GM13977 (cell line): ENCODE measurements around the gene COPS9.

Experiments used
- DNase-seq: peaks from one replicate; pipeline ENCODE4 v3.0.0; 2012; ENCODE audit warnings: low spot score
- in situ Hi-C: fragments of 300-500 bp; cut with MboI; formaldehyde crosslinking; loops from one replicate; pipeline ENCODE4 v1.12.0; 2022; ENCODE audit warnings: low sequenced_read_pairs, low pct_unique_long_range_greater_than_20kb, mixed read lengths, inconsistent platforms; ENCODE audit not compliant: unreplicated experiment
- TF ChIP-seq, protein P1 (sequence below): IDR thresholded peaks from 2 replicates; pipeline ENCODE4 v1.5.1; 2012; ENCODE audit warnings: mild to moderate bottlenecking, control low read depth; ENCODE audit not compliant: insufficient read depth; ENCODE audit errors: extremely low read depth, missing control alignments

Gene COPS9

DNA sequence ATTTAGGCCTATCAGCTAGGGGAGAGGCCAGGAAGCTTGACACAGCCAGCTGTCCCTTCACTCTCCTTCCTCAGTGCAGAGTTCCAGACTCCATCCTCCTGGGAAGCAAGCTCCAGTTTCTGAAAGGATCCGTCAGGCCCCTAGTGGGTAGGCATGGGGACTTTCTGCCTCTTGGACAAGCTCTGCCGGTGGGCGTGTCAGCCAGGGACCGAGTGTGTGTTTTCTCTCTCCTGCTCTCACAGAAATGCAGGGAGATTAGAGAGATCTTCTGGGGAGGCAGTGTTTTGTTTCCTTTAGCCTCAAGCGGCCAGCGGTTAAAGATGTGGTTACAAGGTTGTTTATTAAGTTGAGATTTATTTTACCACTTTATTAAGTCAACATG lies 34.2 kb upstream of the COPS9 start:
- DNase-seq: no peak
- TF ChIP-seq, protein P1, sequence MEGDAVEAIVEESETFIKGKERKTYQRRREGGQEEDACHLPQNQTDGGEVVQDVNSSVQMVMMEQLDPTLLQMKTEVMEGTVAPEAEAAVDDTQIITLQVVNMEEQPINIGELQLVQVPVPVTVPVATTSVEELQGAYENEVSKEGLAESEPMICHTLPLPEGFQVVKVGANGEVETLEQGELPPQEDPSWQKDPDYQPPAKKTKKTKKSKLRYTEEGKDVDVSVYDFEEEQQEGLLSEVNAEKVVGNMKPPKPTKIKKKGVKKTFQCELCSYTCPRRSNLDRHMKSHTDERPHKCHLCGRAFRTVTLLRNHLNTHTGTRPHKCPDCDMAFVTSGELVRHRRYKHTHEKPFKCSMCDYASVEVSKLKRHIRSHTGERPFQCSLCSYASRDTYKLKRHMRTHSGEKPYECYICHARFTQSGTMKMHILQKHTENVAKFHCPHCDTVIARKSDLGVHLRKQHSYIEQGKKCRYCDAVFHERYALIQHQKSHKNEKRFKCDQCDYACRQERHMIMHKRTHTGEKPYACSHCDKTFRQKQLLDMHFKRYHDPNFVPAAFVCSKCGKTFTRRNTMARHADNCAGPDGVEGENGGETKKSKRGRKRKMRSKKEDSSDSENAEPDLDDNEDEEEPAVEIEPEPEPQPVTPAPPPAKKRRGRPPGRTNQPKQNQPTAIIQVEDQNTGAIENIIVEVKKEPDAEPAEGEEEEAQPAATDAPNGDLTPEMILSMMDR: no peak
- in situ Hi-C loops: no loop called here

DNA sequence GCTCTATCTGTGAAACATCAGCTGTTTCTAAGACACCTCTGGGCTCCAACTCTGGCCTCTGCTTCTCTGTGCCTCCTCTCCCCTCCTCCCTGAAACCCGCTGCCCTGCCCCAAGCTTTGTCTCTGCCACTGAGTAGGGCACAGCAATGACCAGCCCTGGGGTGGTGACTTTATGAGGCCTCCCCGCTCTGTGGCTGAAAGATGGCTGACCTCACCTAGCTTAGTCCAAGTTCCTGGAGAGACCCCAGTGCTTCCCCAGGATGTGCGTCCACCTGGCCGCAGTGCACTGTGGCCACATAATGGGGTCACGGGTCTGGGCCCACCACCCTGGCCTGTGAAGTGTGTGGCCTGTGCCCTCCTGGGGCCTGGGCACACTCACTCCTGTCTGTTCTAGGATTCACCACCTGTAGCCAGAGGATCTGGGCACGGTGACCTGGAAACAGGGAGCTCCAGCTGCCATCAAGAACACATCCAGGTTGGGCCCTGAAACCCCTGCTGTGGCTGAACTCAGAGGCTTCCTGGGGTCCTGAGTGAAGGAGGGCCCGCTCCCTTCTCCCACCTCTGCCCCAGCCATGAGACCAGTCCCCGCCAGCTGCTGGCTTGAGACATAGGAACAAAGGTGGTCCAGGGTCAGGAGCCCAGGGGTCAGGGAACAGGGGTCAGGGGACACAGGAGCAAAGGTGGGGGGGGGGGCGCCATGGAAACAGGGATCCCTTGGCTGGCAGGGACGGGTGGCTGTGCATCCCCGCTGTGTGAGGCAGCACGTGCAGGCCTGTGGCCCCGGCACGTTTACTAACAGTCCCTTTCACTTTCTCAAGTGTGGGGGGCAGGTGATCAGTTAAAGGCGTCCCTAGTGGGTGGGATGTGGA lies 33.6 kb upstream of the COPS9 start:
- in situ Hi-C loops: no loop called here
- TF ChIP-seq, protein P1: no peak
- DNase-seq: no peak

- in situ Hi-C loops: no loop called here
- TF ChIP-seq, protein P1: no peak
- no peak for DNase-seq
Measured at GRCh38 chr2:240168546-240169361, 32.6 kb upstream of the COPS9 start.

DNA sequence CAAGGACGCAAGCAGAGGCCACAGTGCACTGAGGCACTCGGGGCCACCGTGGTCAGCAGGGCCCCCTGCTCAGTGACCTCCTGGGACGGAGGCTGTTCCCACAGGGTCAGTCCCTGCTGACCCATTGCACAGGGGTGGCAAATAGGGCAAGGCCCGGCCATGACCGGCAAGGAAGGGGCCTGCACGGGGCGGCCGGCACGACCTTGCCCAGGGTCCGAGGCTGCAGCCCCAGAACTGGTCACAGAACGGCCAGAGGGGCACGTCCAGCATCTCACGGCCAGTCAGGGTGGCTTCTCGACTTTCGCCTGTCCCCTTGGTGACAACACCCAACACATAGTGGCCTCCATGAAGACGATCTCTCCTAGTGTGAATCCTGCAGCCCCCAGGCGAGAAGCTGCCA lies 31.9 kb upstream of the COPS9 start:
- TF ChIP-seq, protein P1: no peak
- no peak for DNase-seq
- in situ Hi-C loops: no loop called here

DNA sequence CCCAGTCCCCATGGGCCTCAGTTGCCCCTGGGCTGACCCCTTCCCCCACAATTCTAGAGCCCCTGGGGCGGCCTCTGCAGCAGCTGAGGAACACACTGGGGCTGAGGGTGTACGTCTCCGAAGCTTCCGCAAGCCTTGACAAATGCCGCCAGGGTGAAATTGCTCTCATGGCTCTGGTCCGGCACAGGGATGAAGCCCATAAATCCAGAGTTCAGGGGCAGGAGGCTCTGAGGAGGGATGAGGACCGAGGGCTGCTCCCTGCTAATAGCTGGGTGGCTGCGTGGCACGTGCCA lies 31.4 kb upstream of the COPS9 start:
- in situ Hi-C loops: no loop called here
- TF ChIP-seq, protein P1: no peak
- no peak for DNase-seq

DNA sequence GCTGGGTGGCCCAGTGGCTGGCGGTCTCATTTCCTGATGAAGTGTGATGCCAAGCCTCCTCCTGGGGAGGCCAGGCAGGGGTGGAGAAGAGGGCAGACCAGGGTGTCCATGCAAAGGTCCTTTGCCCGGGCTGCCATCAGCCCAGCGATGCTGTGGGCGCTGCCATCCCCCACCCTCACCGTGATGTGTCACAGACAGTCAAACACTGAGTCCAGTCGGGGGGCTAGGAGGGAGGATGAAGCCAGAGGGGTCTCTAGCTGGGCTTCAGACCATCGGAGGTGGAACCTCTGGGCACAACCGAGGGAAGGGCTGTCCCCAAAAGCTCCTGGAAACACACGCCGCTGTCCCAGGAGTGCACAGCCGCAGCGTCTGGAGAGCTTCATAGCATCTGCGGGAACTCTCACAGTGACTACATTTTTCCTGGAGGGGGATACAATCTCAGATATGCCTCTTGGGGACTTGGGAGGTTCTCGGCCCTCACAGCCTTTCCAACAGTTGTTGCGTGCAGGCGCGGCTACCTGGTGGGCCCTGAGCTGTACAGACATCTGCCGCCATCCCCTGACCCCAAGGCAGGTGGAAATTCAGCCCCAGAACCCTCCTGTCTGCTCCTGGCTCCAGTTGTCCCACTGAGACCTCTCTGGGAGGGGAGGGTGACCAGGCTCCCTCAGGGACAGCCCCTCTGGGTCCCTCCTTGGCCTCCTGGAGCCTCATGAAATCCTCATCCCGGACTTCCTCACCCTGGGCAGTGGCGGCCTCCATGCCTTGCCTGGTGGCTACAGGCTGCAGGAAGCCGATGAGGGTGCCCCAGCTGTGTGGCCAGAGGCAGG lies 30.9 kb upstream of the COPS9 start:
- TF ChIP-seq, protein P1: no peak
- in situ Hi-C loops: no loop called here
- no peak for DNase-seq
